H1 (cell line): Measurements from ENCODE around the gene SDF2L1. TPM values are rescaled to one million over a fixed set of nuclear protein-coding genes. Genes with fewer than 3 reads are reported as not detected.

Source experiments
- CTCF ChIA-PET: fragments of 300-600 bp; sonication (Branson Sonifier 250); formaldehyde crosslinking; loops from one replicate; lab custom pipeline; 2021; ENCODE audit not compliant: partially characterized antibody; lab: Charles Lee
- POLR2A ChIA-PET: fragments of 300-600 bp; sonication (Branson Sonifier 250); formaldehyde crosslinking; loops from one replicate; lab custom pipeline; 2021; ENCODE audit warnings: inconsistent platforms; ENCODE audit not compliant: partially characterized antibody; lab: Charles Lee
- DNase-seq, 2 experiments: peaks; one replicate each; pipeline versions ENCODE4 v3.0.0 to v3.0.0-alpha.2; 2010 to 2022; ENCODE audit warnings: low spot score in 2 of 2, low read depth in 1 of 2, mixed read lengths in 1 of 2
- FAIRE-seq: peaks from 2 replicates; lab custom pipeline; 2011; peaks lifted over from hg19 to GRCh38; lab: Jason Lieb, UNC
- H2AFZ ChIP-seq: 2 replicates; pipeline ENCODE4 v1.8.1; 2012; ENCODE audit warnings: low read length, inconsistent platforms
- H2AK5ac ChIP-seq: 2 replicates; pipeline ENCODE4 v1.6.1; 2013; ENCODE audit warnings: low read depth, low read length
- H2BK120ac ChIP-seq: replicated peaks from 2 replicates; pipeline ENCODE3; 2013; ENCODE audit warnings: low read depth, low read length, inconsistent platforms
- H2BK12ac ChIP-seq: 2 replicates; pipeline ENCODE4 v1.6.1; 2013; ENCODE audit warnings: low read depth, low read length
- H2BK15ac ChIP-seq: 2 replicates; pipeline ENCODE4 v1.6.1; 2013; ENCODE audit warnings: low read length
- H2BK20ac ChIP-seq: 2 replicates; pipeline ENCODE4 v1.6.1; 2013; ENCODE audit warnings: low read length
- H2BK5ac ChIP-seq: 2 replicates; pipeline ENCODE4 v1.6.1; 2013; ENCODE audit warnings: low read depth, low read length
- H3K14ac ChIP-seq: 2 replicates; pipeline ENCODE4 v1.6.1; 2013; ENCODE audit warnings: inconsistent platforms; ENCODE audit not compliant: insufficient read length
- H3K18ac ChIP-seq: 2 replicates; pipeline ENCODE4 v1.6.1; 2013; ENCODE audit warnings: low read length; ENCODE audit errors: extremely low read depth
- H3K23ac ChIP-seq: 2 replicates; pipeline ENCODE4 v1.6.1; 2013; ENCODE audit warnings: inconsistent platforms; ENCODE audit not compliant: insufficient read length
- H3K23me2 ChIP-seq: 2 replicates; pipeline ENCODE4 v1.6.1; 2013; ENCODE audit warnings: low read depth, low read length
- H3K27ac ChIP-seq: 2 replicates; pipeline ENCODE4 v1.6.1; 2011; ENCODE audit warnings: low read depth, low read length, inconsistent platforms
- H3K27me3 ChIP-seq, 4 experiments: replicated peaks in 1 of 4; 1 replicate in 1 of 4; 2 replicates in 3 of 4; pipeline versions ENCODE4 v1.6.1 to v1.8.1; 2011 to 2013; ENCODE audit warnings: low read length in 3 of 4, mild to moderate bottlenecking in 3 of 4, inconsistent platforms in 2 of 4, mixed read lengths in 2 of 4, moderate library complexity in 1 of 4; ENCODE audit not compliant: control insufficient read depth in 3 of 4, insufficient read depth in 3 of 4; ENCODE audit errors: extremely low read depth in 1 of 4
- H3K36me3 ChIP-seq, 4 experiments: 2 replicates each; pipeline versions ENCODE4 v1.6.1 to v1.8.1; 2011 to 2013; ENCODE audit warnings: mild to moderate bottlenecking in 4 of 4, low read length in 3 of 4, moderate library complexity in 2 of 4, control low read depth in 1 of 4, inconsistent platforms in 1 of 4; ENCODE audit not compliant: insufficient read depth in 4 of 4, control insufficient read depth in 2 of 4
- H3K4ac ChIP-seq: replicated peaks from 2 replicates; pipeline ENCODE3; 2013; ENCODE audit warnings: low read length, low read depth, mixed read lengths, inconsistent platforms; ENCODE audit not compliant: insufficient read length
- H3K4me1 ChIP-seq, 4 experiments: replicated peaks in 1 of 4; 1 replicate in 1 of 4; 2 replicates in 3 of 4; pipeline versions ENCODE4 v1.6.1 to v1.8.1; 2011 to 2013; ENCODE audit warnings: low read length in 3 of 4, inconsistent platforms in 2 of 4, mixed read lengths in 1 of 4; ENCODE audit not compliant: insufficient read depth in 4 of 4, control insufficient read depth in 3 of 4
- H3K4me2 ChIP-seq, 2 experiments: 2 replicates each; pipeline versions ENCODE4 v1.6.1 to v1.8.1; 2011 to 2013; ENCODE audit warnings: low read depth in 2 of 2, low read length in 2 of 2, control low read depth in 1 of 2, inconsistent platforms in 1 of 2, mild to moderate bottlenecking in 1 of 2; ENCODE audit not compliant: insufficient read depth in 1 of 2
- H3K4me3 ChIP-seq, 4 experiments: fragments of 200-600, 300-600 bp in 1 of 4; sonication (generic), shearing (Covaris generic), sonication (Bioruptor Twin) in 1 of 4; 2 replicates each; pipeline versions ENCODE4 v1.5.1 to v1.8.1; 2011 to 2016; ENCODE audit warnings: low read length in 4 of 4, low read depth in 3 of 4, control low read depth in 2 of 4, inconsistent platforms in 2 of 4, mild to moderate bottlenecking in 2 of 4, mixed read lengths in 1 of 4, moderate library complexity in 1 of 4; ENCODE audit not compliant: insufficient read depth in 2 of 4; ENCODE audit errors: extremely low read depth in 1 of 4
- H3K56ac ChIP-seq: replicated peaks from 2 replicates; pipeline ENCODE3; 2013; ENCODE audit warnings: low read depth, mild to moderate bottlenecking, mixed read lengths, low read length, inconsistent platforms; ENCODE audit not compliant: insufficient read length
- H3K79me1 ChIP-seq: 2 replicates; pipeline ENCODE4 v1.6.1; 2013; ENCODE audit warnings: low read depth, low read length, control low read depth
- H3K79me2 ChIP-seq, 2 experiments: 2 replicates each; pipeline versions ENCODE4 v1.6.1 to v1.8.1; 2012 to 2013; ENCODE audit warnings: low read length in 2 of 2, mild to moderate bottlenecking in 2 of 2, inconsistent platforms in 1 of 2; ENCODE audit not compliant: insufficient read depth in 2 of 2, control insufficient read depth in 1 of 2
- H3K9ac ChIP-seq, 4 experiments: replicated peaks in 1 of 4; 1 replicate in 1 of 4; 2 replicates in 3 of 4; pipeline versions ENCODE4 v1.6.1 to v1.8.1; 2011 to 2013; ENCODE audit warnings: low read depth in 3 of 4, low read length in 3 of 4, control low read depth in 2 of 4, mild to moderate bottlenecking in 2 of 4, moderate library complexity in 2 of 4, inconsistent platforms in 1 of 4; ENCODE audit errors: extremely low read depth in 1 of 4
- H3K9me3 ChIP-seq, 2 experiments: 2 replicates each; pipeline versions ENCODE4 v1.6.1 to v1.8.1; 2012 to 2013; ENCODE audit warnings: mild to moderate bottlenecking in 2 of 2, moderate library complexity in 2 of 2, control low read depth in 1 of 2, inconsistent platforms in 1 of 2, low read depth in 1 of 2, low read length in 1 of 2, mixed read lengths in 1 of 2; ENCODE audit not compliant: insufficient read depth in 2 of 2
- H4K20me1 ChIP-seq, 2 experiments: replicated peaks in 1 of 2; 2 replicates each; pipeline versions ENCODE3 to v1.8.1; 2011 to 2013; ENCODE audit warnings: inconsistent platforms in 2 of 2, low read length in 2 of 2, mild to moderate bottlenecking in 1 of 2; ENCODE audit not compliant: insufficient read depth in 2 of 2, control insufficient read depth in 1 of 2
- H4K5ac ChIP-seq: 2 replicates; pipeline ENCODE4 v1.6.1; 2013; ENCODE audit warnings: low read length, low read depth, mixed read lengths, inconsistent platforms; ENCODE audit not compliant: insufficient read length
- H4K8ac ChIP-seq: 2 replicates; pipeline ENCODE4 v1.8.0; 2013; ENCODE audit warnings: mild to moderate bottlenecking, moderate library complexity, low read length, inconsistent platforms; ENCODE audit not compliant: insufficient read depth; ENCODE audit errors: extremely low read depth
- H4K91ac ChIP-seq: replicated peaks from 2 replicates; pipeline ENCODE3; 2013; ENCODE audit warnings: low read length, mixed read lengths, inconsistent platforms; ENCODE audit not compliant: insufficient read length
- EZH2 ChIP-seq: fragments of 200-600 bp; sonication (generic); IDR thresholded peaks from 2 replicates; pipeline ENCODE4 v1.7.1; 2012; ENCODE audit warnings: low read depth, mild to moderate bottlenecking, moderate library complexity, low read length, inconsistent platforms; ENCODE audit not compliant: severe bottlenecking
- GABPA ChIP-seq: IDR thresholded peaks from 2 replicates; pipeline ENCODE4 v1.6.1; 2011; ENCODE audit warnings: mild to moderate bottlenecking, low read length, moderate library complexity, borderline replicate concordance; ENCODE audit not compliant: insufficient read depth
- MAFK ChIP-seq: IDR thresholded peaks from 2 replicates; pipeline ENCODE4 v1.6.1; 2012; ENCODE audit warnings: low read depth, mild to moderate bottlenecking, improper control_type of control experiment, low read length
- MAX ChIP-seq: IDR thresholded peaks from 2 replicates; pipeline ENCODE4 v1.6.1; 2012; ENCODE audit warnings: inconsistent platforms
- NRF1 ChIP-seq: IDR thresholded peaks from 2 replicates; pipeline ENCODE4 v1.6.1; 2011; ENCODE audit warnings: mild to moderate bottlenecking, low read depth, low read length, improper control_type of control experiment
- SIX5 ChIP-seq: IDR thresholded peaks from 2 replicates; pipeline ENCODE4 v1.6.1; 2011; ENCODE audit warnings: mild to moderate bottlenecking, low read depth, low read length
- SP4 ChIP-seq: IDR thresholded peaks from 2 replicates; pipeline ENCODE4 v1.6.1; 2012; ENCODE audit warnings: low read length, inconsistent platforms
- SUZ12 ChIP-seq: fragments of 200-600 bp; sonication (generic); IDR thresholded peaks from 2 replicates; pipeline ENCODE4 v1.6.1; 2012; ENCODE audit warnings: mild to moderate bottlenecking, inconsistent platforms, low read length, moderate library complexity, mixed read lengths
- WGBS, 2 experiments: shearing (Covaris generic) in 1 of 2; methylation state at CpG; one replicate each; pipeline versions ENCODE4 v1.1.6 to v1.1.7; 2013 to 2015; ENCODE audit warnings: low lambda C conversion rate in 2 of 2, mixed read lengths in 2 of 2, inconsistent platforms in 1 of 2, low coverage in 1 of 2, missing lambda C conversion rate in 1 of 2; ENCODE audit not compliant: insufficient replicate concordance in 2 of 2, insufficient coverage in 1 of 2, insufficient read length in 1 of 2; ENCODE audit errors: extremely low coverage in 1 of 2, missing lambda C conversion rate in 1 of 2; 5-methylcytosine and 5-hydroxymethylcytosine counted together
- polyA plus RNA-seq, 7 experiments: library from polyadenylated mRNA; depleted of rRNA in 3 of 7; stranded (reverse) in 5 of 7; unstranded in 2 of 7; fragments of >200 nt in 5 of 7; fragments of 200-250 nt in 2 of 7; gene quantifications; 1 replicate in 5 of 7; 2 replicates in 1 of 7; 4 replicates in 1 of 7; pipeline versions ENCODE4 v1.2.1 to v1.2.3, GENCODE V29; 2011 to 2013; ENCODE audit warnings: missing spikeins in 2 of 7, mixed read lengths in 2 of 7
- total RNA-seq: library from RNA; stranded (reverse); fragmentation: NEBNext Ultra II Directional; extraction: Animal tissue kit (Norgen Biotek cat#: 25700); gene quantifications from 2 replicates; pipeline ENCODE4 v1.2.1, GENCODE V29; 2021
- TF ChIP-seq, protein P1 (sequence below), 3 experiments: IDR thresholded peaks; 1 replicate in 2 of 3; 2 replicates in 1 of 3; pipeline versions ENCODE4 v1.5.1 to v1.6.1; 2011; ENCODE audit warnings: low read length in 3 of 3, mild to moderate bottlenecking in 3 of 3, inconsistent platforms in 2 of 3, low read depth in 1 of 3, moderate library complexity in 1 of 3; ENCODE audit not compliant: insufficient read depth in 1 of 3; ENCODE audit errors: control extremely low read depth in 1 of 3

The SDF2L1 gene
- total and polyA plus RNA-seq, 2 of the 8 experiments (the other 6 are each of a cell fraction or from before 2014, with no cell fraction given) = 51.1 to 59.6 TPM

- FAIRE-seq = no peak
- Histone ChIP-seq H2BK15ac (no peak overlapping the region), H3K23me2 (no peaks in the 10 kb centered on the region; the same call in 1 of the 2 replicates), H3K79me1 (peaks cover 17% of the 10 kb centered on the region), H3K36me3 (peaks cover 0 to 8% (median 2%) of the 10 kb centered on the region in 4 experiments; a peak in 5 of 8 replicates), H4K20me1 (peaks cover 22 to 27% of the 10 kb centered on the region in 2 experiments), H2BK20ac (no peak overlapping the region), H3K9ac (no peak overlapping the region), H3K9me3 (no peaks in the 10 kb centered on the region), H3K56ac (no peak overlapping the region), H3K14ac (no peak overlapping the region), H4K8ac (peak overlapping the region; percentile 47; the same call in 1 of the 2 replicates), H3K4me1 (no peaks in the 10 kb centered on the region), H3K4me2 (no peak overlapping the region), H2AFZ (no peak overlapping the region), H3K4me3 (no peak overlapping the region), H4K5ac (no peak overlapping the region), H3K27ac (no peak overlapping the region), H2BK5ac (no peak overlapping the region), H3K4ac (no peak overlapping the region), H3K79me2 (peaks cover 7 to 59% of the 10 kb centered on the region in 2 experiments), H3K23ac (no peak overlapping the region), H4K91ac (no peak overlapping the region), H2BK12ac (no peak overlapping the region), H3K18ac (no peak overlapping the region), H2BK120ac (no peak overlapping the region), H3K27me3 (no peaks in the 10 kb centered on the region), H2AK5ac (no peak overlapping the region)
- no peak for DNase-seq
- WGBS, 2 experiments = 95% methylated on average over 7 of the region's 7 CpGs; no CpG with 5 or more reads in 1 of the 2 experiments
- ChIA-PET CTCF (interaction anchor here (1.4 to 6.6 kb wide), 9 partner anchors 12 to 41 kb away, joined by 3 to 35 read pairs (median 11); partner anchors contain the start of genes SDF2L1 and YDJC), POLR2A (interaction anchor here (1.0 to 1.3 kb wide), 3 partner anchors 25 to 47 kb away, joined by 3 to 4 read pairs (median 3); no protein-coding TSS in a partner anchor)
- TF ChIP-seq MAX (no peak), EZH2 (no peak), GABPA (no peak), MAFK (no peak), NRF1 (no peak), SIX5 (no peak), SP4 (no peak), SUZ12 (no peak)
- TF ChIP-seq, protein P1, sequence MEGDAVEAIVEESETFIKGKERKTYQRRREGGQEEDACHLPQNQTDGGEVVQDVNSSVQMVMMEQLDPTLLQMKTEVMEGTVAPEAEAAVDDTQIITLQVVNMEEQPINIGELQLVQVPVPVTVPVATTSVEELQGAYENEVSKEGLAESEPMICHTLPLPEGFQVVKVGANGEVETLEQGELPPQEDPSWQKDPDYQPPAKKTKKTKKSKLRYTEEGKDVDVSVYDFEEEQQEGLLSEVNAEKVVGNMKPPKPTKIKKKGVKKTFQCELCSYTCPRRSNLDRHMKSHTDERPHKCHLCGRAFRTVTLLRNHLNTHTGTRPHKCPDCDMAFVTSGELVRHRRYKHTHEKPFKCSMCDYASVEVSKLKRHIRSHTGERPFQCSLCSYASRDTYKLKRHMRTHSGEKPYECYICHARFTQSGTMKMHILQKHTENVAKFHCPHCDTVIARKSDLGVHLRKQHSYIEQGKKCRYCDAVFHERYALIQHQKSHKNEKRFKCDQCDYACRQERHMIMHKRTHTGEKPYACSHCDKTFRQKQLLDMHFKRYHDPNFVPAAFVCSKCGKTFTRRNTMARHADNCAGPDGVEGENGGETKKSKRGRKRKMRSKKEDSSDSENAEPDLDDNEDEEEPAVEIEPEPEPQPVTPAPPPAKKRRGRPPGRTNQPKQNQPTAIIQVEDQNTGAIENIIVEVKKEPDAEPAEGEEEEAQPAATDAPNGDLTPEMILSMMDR (IDR thresholded peaks at IDR 0.05; ENCODE audit: control extremely low read depth in 1 of 3, insufficient read depth in 1 of 3, low read depth in 1 of 3, low read length in 3 of 3) = no peak
Observed at GRCh38 chr22:21605887-21606564, 36.1 kb upstream of the SDF2L1 start.
